Measurements from ENCODE around the gene SFXN5.

- TF ChIP-seq, protein P1, sequence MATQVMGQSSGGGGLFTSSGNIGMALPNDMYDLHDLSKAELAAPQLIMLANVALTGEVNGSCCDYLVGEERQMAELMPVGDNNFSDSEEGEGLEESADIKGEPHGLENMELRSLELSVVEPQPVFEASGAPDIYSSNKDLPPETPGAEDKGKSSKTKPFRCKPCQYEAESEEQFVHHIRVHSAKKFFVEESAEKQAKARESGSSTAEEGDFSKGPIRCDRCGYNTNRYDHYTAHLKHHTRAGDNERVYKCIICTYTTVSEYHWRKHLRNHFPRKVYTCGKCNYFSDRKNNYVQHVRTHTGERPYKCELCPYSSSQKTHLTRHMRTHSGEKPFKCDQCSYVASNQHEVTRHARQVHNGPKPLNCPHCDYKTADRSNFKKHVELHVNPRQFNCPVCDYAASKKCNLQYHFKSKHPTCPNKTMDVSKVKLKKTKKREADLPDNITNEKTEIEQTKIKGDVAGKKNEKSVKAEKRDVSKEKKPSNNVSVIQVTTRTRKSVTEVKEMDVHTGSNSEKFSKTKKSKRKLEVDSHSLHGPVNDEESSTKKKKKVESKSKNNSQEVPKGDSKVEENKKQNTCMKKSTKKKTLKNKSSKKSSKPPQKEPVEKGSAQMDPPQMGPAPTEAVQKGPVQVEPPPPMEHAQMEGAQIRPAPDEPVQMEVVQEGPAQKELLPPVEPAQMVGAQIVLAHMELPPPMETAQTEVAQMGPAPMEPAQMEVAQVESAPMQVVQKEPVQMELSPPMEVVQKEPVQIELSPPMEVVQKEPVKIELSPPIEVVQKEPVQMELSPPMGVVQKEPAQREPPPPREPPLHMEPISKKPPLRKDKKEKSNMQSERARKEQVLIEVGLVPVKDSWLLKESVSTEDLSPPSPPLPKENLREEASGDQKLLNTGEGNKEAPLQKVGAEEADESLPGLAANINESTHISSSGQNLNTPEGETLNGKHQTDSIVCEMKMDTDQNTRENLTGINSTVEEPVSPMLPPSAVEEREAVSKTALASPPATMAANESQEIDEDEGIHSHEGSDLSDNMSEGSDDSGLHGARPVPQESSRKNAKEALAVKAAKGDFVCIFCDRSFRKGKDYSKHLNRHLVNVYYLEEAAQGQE (IDR thresholded peaks at IDR 0.05; ENCODE audit: low read depth), result no peak
- no peak for TF ChIP-seq NFIC (IDR thresholded peaks at IDR 0.05)
- no peak for TF ChIP-seq EP300 (IDR thresholded peaks at IDR 0.05; ENCODE audit: borderline replicate concordance)
- no peak for TF ChIP-seq FOXM1 (IDR thresholded peaks at IDR 0.05; ENCODE audit: borderline replicate concordance, low read depth)
- TF ChIP-seq EGR1 (IDR thresholded peaks at IDR 0.05), result no peak
- TF ChIP-seq TAF1 (IDR thresholded peaks at IDR 0.05; ENCODE audit: low read depth), result no peak
- TF ChIP-seq CREB1 (IDR thresholded peaks at IDR 0.05; ENCODE audit: low read depth), result no peak
- no peak for TF ChIP-seq TCF12 (IDR thresholded peaks at IDR 0.05; ENCODE audit: low read depth)
- TF ChIP-seq, protein P2, sequence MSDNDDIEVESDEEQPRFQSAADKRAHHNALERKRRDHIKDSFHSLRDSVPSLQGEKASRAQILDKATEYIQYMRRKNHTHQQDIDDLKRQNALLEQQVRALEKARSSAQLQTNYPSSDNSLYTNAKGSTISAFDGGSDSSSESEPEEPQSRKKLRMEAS (IDR thresholded peaks at IDR 0.05), result no peak
- no peak for TF ChIP-seq RAD21 (IDR thresholded peaks at IDR 0.05; ENCODE audit: low read depth)
- TF ChIP-seq USF1 (IDR thresholded peaks at IDR 0.05), result no peak
- TF ChIP-seq CEBPB (IDR thresholded peaks at IDR 0.05), result no peak
Observed at GRCh38 chr2:73088703-73089102, 17.2 kb upstream of the SFXN5 start.
